ENCODE measurements around the gene RAB11A. TPM values are rescaled to one million over a fixed set of nuclear protein-coding genes. Genes with fewer than 3 reads are reported as not detected.

RAB11A gene
- total RNA-seq, 1 experiment from 2014 or later: 245 TPM

- Mint-ChIP-seq H3K27ac (no peak overlapping the region), H3K27me3 (ENCODE audit: low read depth) (no peaks in the 10 kb centered on the region), H3K36me3 (no peaks in the 10 kb centered on the region), H3K4me3 (no peak overlapping the region), H3K9me3 (peaks cover 7% of the 10 kb centered on the region; the same call in 1 of the 2 replicates), H3K4me1 (peaks cover 27% of the 10 kb centered on the region)
- CTCF ChIA-PET: interaction anchor here (0.7 to 4.2 kb wide), 4 partner anchors 15 to 243 kb away, joined by 3 to 16 read pairs (median 4); no protein-coding TSS in a partner anchor
- TF ChIP-seq SMAD3 (CRISPR knock-in tag; IDR thresholded peaks at IDR 0.05; ENCODE audit: borderline replicate concordance): no peak
- no peak for TF ChIP-seq TEAD4 (CRISPR knock-in tag; IDR thresholded peaks at IDR 0.05)
- TF ChIP-seq TP53 (CRISPR knock-in tag; IDR thresholded peaks at IDR 0.05): no peak
- no peak for TF ChIP-seq ZNF532 (CRISPR knock-in tag; IDR thresholded peaks at IDR 0.05; ENCODE audit: borderline replicate concordance)
- no peak for TF ChIP-seq ETV6 (CRISPR knock-in tag; IDR thresholded peaks at IDR 0.05)
- TF ChIP-seq E2F4 (CRISPR knock-in tag; IDR thresholded peaks at IDR 0.05; ENCODE audit: borderline replicate concordance, low read depth): no peak
- no peak for TF ChIP-seq ATF6 (CRISPR knock-in tag; IDR thresholded peaks at IDR 0.05)
- no peak for TF ChIP-seq TEAD1 (CRISPR knock-in tag; IDR thresholded peaks at IDR 0.05)
- no peak for TF ChIP-seq ZNF671 (CRISPR knock-in tag; IDR thresholded peaks at IDR 0.05)
- no peak for TF ChIP-seq ZMAT4 (CRISPR knock-in tag; IDR thresholded peaks at IDR 0.05)
- no peak for TF ChIP-seq JUN (CRISPR knock-in tag; IDR thresholded peaks at IDR 0.05)
- TF ChIP-seq ESRRA (CRISPR knock-in tag; IDR thresholded peaks at IDR 0.05; ENCODE audit: borderline replicate concordance): no peak
- no peak for TF ChIP-seq ZNF281 (CRISPR knock-in tag; IDR thresholded peaks at IDR 0.05)
- TF ChIP-seq MYBL2 (CRISPR knock-in tag; IDR thresholded peaks at IDR 0.05): no peak
- TF ChIP-seq FOXP1 (CRISPR knock-in tag; IDR thresholded peaks at IDR 0.05; ENCODE audit: borderline replicate concordance): no peak
- no peak for TF ChIP-seq GRHL2 (CRISPR knock-in tag; IDR thresholded peaks at IDR 0.05; ENCODE audit: insufficient replicate concordance, severe bottlenecking)
- DNase-seq (ENCODE audit: low spot score): no peak
- POLR2A ChIA-PET: no interaction called here
- no peak for ATAC-seq
Measured at GRCh38 chr15:65839354-65839901, 29.9 kb upstream of the RAB11A start.

Data from WTC11 (cell line).